H9 (cell line): ENCODE measurements around the gene CNIH2. TPM values are rescaled to one million over a fixed set of nuclear protein-coding genes. Genes with fewer than 3 reads are reported as not detected.

ENCODE experiments used
- DNase-seq: peaks from one replicate; pipeline ENCODE4 v3.0.0-alpha.2; 2017
- H2AFZ ChIP-seq: one replicate; pipeline ENCODE4 v1.6.1; 2013; ENCODE audit warnings: mild to moderate bottlenecking, low read length, control low read depth, moderate library complexity
- H2AK5ac ChIP-seq: 2 replicates; pipeline ENCODE4 v1.6.1; 2013; ENCODE audit warnings: low read length, control low read depth, mixed read lengths; ENCODE audit not compliant: insufficient read length
- H2BK120ac ChIP-seq: one replicate; pipeline ENCODE4 v1.6.1; 2013; ENCODE audit warnings: low read depth, mild to moderate bottlenecking, low read length, control low read depth, inconsistent platforms; ENCODE audit not compliant: poor library complexity, severe bottlenecking
- H2BK12ac ChIP-seq: 2 replicates; pipeline ENCODE4 v1.6.1; 2013; ENCODE audit warnings: low read length, control low read depth, mixed read lengths, low read depth; ENCODE audit not compliant: insufficient read length
- H2BK15ac ChIP-seq: 2 replicates; pipeline ENCODE4 v1.6.1; 2013; ENCODE audit warnings: low read depth, low read length, control low read depth
- H2BK20ac ChIP-seq: one replicate; pipeline ENCODE4 v1.6.1; 2013; ENCODE audit warnings: low read depth, mild to moderate bottlenecking, low read length, control low read depth, inconsistent platforms; ENCODE audit not compliant: poor library complexity, severe bottlenecking
- H2BK5ac ChIP-seq: 2 replicates; pipeline ENCODE4 v1.6.1; 2013; ENCODE audit warnings: low read length, control low read depth, mixed read lengths; ENCODE audit not compliant: insufficient read length
- H3K14ac ChIP-seq: 2 replicates; pipeline ENCODE4 v1.6.1; 2013; ENCODE audit warnings: low read length, control low read depth; ENCODE audit not compliant: insufficient read depth
- H3K18ac ChIP-seq: 2 replicates; pipeline ENCODE4 v1.6.1; 2013; ENCODE audit warnings: low read depth, mild to moderate bottlenecking, mixed read lengths, low read length, control low read depth; ENCODE audit not compliant: insufficient read length
- H3K23ac ChIP-seq: 2 replicates; pipeline ENCODE4 v1.6.1; 2013; ENCODE audit warnings: low read length, control low read depth, mixed read lengths, low read depth; ENCODE audit not compliant: insufficient read length
- H3K23me2 ChIP-seq: 2 replicates; pipeline ENCODE4 v1.6.1; 2013; ENCODE audit warnings: low read depth, mild to moderate bottlenecking, mixed read lengths, low read length, control low read depth; ENCODE audit not compliant: insufficient read length, poor library complexity, severe bottlenecking
- H3K27ac ChIP-seq: 2 replicates; pipeline ENCODE4 v1.5.1; 2013; ENCODE audit warnings: low read length, control low read depth, mixed read lengths, low read depth; ENCODE audit not compliant: insufficient read length
- H3K27me3 ChIP-seq: 2 replicates; pipeline ENCODE4 v1.6.1; 2013; ENCODE audit warnings: low read length, control low read depth, inconsistent platforms; ENCODE audit not compliant: insufficient read depth
- H3K4ac ChIP-seq: 2 replicates; pipeline ENCODE4 v1.6.1; 2013; ENCODE audit warnings: low read depth, mild to moderate bottlenecking, control low read depth, inconsistent platforms, low read length, moderate library complexity
- H3K4me1 ChIP-seq: 2 replicates; pipeline ENCODE4 v1.6.1; 2013; ENCODE audit warnings: low read length, control low read depth, inconsistent platforms; ENCODE audit not compliant: insufficient read depth
- H3K4me2 ChIP-seq: 2 replicates; pipeline ENCODE4 v1.6.1; 2013; ENCODE audit warnings: low read length, control low read depth, mixed read lengths; ENCODE audit not compliant: insufficient read length, insufficient read depth
- H3K56ac ChIP-seq: 2 replicates; pipeline ENCODE4 v1.6.1; 2013; ENCODE audit warnings: low read depth, mild to moderate bottlenecking, mixed read lengths, low read length, control low read depth; ENCODE audit not compliant: insufficient read length
- H3K79me1 ChIP-seq: 2 replicates; pipeline ENCODE4 v1.6.1; 2013; ENCODE audit warnings: low read depth, mild to moderate bottlenecking, moderate library complexity, low read length, control low read depth, inconsistent platforms; ENCODE audit not compliant: insufficient read depth, poor library complexity, severe bottlenecking
- H3K79me2 ChIP-seq: 2 replicates; pipeline ENCODE4 v1.6.1; 2013; ENCODE audit warnings: low read length, control low read depth, inconsistent platforms; ENCODE audit not compliant: insufficient read depth
- H3K9ac ChIP-seq: 2 replicates; pipeline ENCODE4 v1.6.1; 2013; ENCODE audit warnings: low read length, control low read depth, mixed read lengths; ENCODE audit not compliant: insufficient read length; ENCODE audit errors: extremely low read depth
- H3K9me3 ChIP-seq: one replicate; pipeline ENCODE4 v1.6.1; 2013; ENCODE audit warnings: low read depth, low read length, inconsistent platforms; ENCODE audit not compliant: control insufficient read depth
- H3T11ph ChIP-seq: one replicate; pipeline ENCODE4 v1.6.1; 2013; ENCODE audit warnings: mild to moderate bottlenecking, low read length, control low read depth, inconsistent platforms
- H4K20me1 ChIP-seq: one replicate; pipeline ENCODE4 v1.6.1; 2013; ENCODE audit not compliant: control insufficient read depth, insufficient read length, insufficient read depth
- H4K5ac ChIP-seq: 2 replicates; pipeline ENCODE4 v1.6.1; 2013; ENCODE audit warnings: low read depth, mild to moderate bottlenecking, mixed read lengths, low read length, control low read depth; ENCODE audit not compliant: insufficient read length
- H4K8ac ChIP-seq: replicated peaks from 2 replicates; pipeline ENCODE4 v1.6.1; 2013; ENCODE audit warnings: low read length, control low read depth, mixed read lengths, low read depth; ENCODE audit not compliant: insufficient read length
- H4K91ac ChIP-seq: 2 replicates; pipeline ENCODE4 v1.6.1; 2013; ENCODE audit warnings: low read depth, mild to moderate bottlenecking, moderate library complexity, mixed read lengths, low read length, control low read depth; ENCODE audit not compliant: insufficient read length
- H3K27ac Mint-ChIP-seq, 3 experiments: 2 replicates in 2 of 3; 3 replicates in 1 of 3; pipeline ENCODE4 v1.8.0; 2020 to 2021; ENCODE audit warnings: mixed read lengths in 3 of 3, mild to moderate bottlenecking in 1 of 3, moderate library complexity in 1 of 3
- H3K27me3 Mint-ChIP-seq: 2 replicates; pipeline ENCODE4 v1.8.0; 2021; ENCODE audit warnings: low read depth, mild to moderate bottlenecking, moderate library complexity, mixed read lengths
- H3K36me3 Mint-ChIP-seq, 3 experiments: 2 replicates in 2 of 3; 3 replicates in 1 of 3; pipeline ENCODE4 v1.8.0; 2020 to 2021; ENCODE audit warnings: low read depth in 3 of 3, mixed read lengths in 3 of 3; ENCODE audit not compliant: insufficient read depth in 1 of 3
- H3K4me1 Mint-ChIP-seq, 2 experiments: 2 replicates each; pipeline ENCODE4 v1.8.0; 2020; ENCODE audit warnings: mixed read lengths in 2 of 2
- H3K4me3 Mint-ChIP-seq, 2 experiments: 2 replicates in 1 of 2; 3 replicates in 1 of 2; pipeline ENCODE4 v1.8.0; 2020 to 2021; ENCODE audit warnings: mild to moderate bottlenecking in 2 of 2, mixed read lengths in 2 of 2, moderate library complexity in 1 of 2
- H3K9me3 Mint-ChIP-seq, 2 experiments: 2 replicates in 1 of 2; 3 replicates in 1 of 2; pipeline ENCODE4 v1.8.0; 2020; ENCODE audit warnings: mild to moderate bottlenecking in 2 of 2, mixed read lengths in 2 of 2, moderate library complexity in 1 of 2
- WGBS: extraction: QIAGEN DNeasy Blood & Tissue Kit; methylation state at CpG from one replicate; pipeline ENCODE4 v1.1.7; 2013; ENCODE audit warnings: missing lambda C conversion rate, low lambda C conversion rate, mixed read lengths; ENCODE audit not compliant: insufficient read length; ENCODE audit errors: extremely low coverage; 5-methylcytosine and 5-hydroxymethylcytosine counted together
- total RNA-seq: library from RNA; stranded (reverse); gene quantifications from 2 replicates; pipeline ENCODE4 v1.2.1, GENCODE V29; 2021
- TF ChIP-seq, protein P1 (sequence below): fragments of 200-600 bp; sonication (generic); conservative IDR thresholded peaks from 3 replicates; pipeline ENCODE4 v1.8.0; 2021; ENCODE audit warnings: antibody characterized with exemption, mild to moderate bottlenecking

CNIH2 gene
- total RNA-seq, 1 experiment from 2014 or later: 12.0 TPM

DNA sequence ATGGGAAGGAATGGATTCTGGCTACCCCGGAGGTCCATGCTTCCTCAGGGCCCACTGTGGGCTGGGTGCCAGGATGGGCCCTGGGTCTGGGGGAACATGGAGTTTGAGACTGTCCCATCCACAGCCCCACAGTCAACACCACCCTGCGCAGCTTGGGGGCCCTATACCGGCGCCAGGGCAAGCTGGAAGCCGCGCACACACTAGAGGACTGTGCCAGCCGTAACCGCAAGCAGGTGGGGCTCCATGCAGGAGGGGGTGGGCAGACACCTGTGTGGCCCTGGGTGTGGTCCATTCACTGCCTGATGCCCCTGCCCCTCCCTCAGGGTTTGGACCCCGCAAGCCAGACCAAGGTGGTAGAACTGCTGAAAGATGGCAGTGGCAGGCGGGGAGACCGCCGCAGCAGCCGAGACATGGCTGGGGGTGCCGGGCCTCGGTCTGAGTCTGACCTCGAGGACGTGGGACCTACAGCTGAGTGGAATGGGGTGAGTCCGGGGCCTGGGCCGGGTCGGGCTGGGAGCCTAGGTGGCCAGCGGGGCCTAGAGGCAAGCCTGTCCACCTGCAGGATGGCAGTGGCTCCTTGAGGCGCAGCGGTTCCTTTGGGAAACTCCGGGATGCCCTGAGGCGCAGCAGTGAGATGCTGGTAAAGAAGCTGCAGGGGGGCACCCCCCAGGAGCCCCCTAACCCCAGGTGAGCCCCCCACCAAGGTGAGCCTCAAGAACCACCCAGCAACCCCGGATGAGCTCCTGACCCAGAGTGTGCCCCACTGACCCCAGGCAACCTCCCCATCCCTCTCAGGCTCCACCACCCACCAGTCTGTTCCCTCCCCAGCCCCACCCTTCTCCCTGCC lies 12.2 kb upstream of the CNIH2 start:
- Histone ChIP-seq H3K23me2 (peaks cover 10% of the 10 kb centered on the region), H4K8ac (no peak overlapping the region), H3K56ac (no peak overlapping the region), H2BK15ac (no peak overlapping the region), H3K9ac (no peak overlapping the region), H3K14ac (no peak overlapping the region), H4K5ac (no peak overlapping the region), H2BK5ac (no peak overlapping the region), H2BK120ac (no peak overlapping the region), H3K4me1 (no peaks in the 10 kb centered on the region), H3K18ac (no peak overlapping the region), H4K91ac (no peak overlapping the region), H3K23ac (no peak overlapping the region), H3T11ph (no peak overlapping the region), H2AFZ (no peak overlapping the region), H2BK12ac (no peak overlapping the region), H3K27ac (no peak overlapping the region), H2BK20ac (no peak overlapping the region), H3K4ac (no peak overlapping the region), H3K79me2 (peaks cover 4% of the 10 kb centered on the region; the same call in 1 of the 2 replicates), H2AK5ac (no peak overlapping the region), H4K20me1 (peaks cover 2% of the 10 kb centered on the region), H3K4me2 (no peak overlapping the region), H3K9me3 (no peaks in the 10 kb centered on the region), H3K27me3 (no peaks in the 10 kb centered on the region), H3K79me1 (no peaks in the 10 kb centered on the region)
- H3K27ac Mint-ChIP-seq: no peak overlapping the region
- no peaks in the 10 kb centered on the region; the same call in 1 of the 2 replicates for H3K27me3 Mint-ChIP-seq
- TF ChIP-seq, protein P1, sequence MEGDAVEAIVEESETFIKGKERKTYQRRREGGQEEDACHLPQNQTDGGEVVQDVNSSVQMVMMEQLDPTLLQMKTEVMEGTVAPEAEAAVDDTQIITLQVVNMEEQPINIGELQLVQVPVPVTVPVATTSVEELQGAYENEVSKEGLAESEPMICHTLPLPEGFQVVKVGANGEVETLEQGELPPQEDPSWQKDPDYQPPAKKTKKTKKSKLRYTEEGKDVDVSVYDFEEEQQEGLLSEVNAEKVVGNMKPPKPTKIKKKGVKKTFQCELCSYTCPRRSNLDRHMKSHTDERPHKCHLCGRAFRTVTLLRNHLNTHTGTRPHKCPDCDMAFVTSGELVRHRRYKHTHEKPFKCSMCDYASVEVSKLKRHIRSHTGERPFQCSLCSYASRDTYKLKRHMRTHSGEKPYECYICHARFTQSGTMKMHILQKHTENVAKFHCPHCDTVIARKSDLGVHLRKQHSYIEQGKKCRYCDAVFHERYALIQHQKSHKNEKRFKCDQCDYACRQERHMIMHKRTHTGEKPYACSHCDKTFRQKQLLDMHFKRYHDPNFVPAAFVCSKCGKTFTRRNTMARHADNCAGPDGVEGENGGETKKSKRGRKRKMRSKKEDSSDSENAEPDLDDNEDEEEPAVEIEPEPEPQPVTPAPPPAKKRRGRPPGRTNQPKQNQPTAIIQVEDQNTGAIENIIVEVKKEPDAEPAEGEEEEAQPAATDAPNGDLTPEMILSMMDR: no peak
- H3K4me3 Mint-ChIP-seq: no peak overlapping the region
- DNase-seq: no peak
- no peaks in the 10 kb centered on the region for H3K9me3 Mint-ChIP-seq
- H3K36me3 Mint-ChIP-seq: peaks cover 9 to 47% (median 44%) of the 10 kb centered on the region in 3 experiments
- H3K4me1 Mint-ChIP-seq: peaks cover 20 to 22% of the 10 kb centered on the region in 2 experiments
- no CpG with 5 or more reads among the region's 26 CpGs for WGBS
